Measurements from ENCODE around the gene PDIA5. TPM values are rescaled to one million over a fixed set of nuclear protein-coding genes. Genes with fewer than 3 reads are reported as not detected.

The PDIA5 gene
- total RNA-seq, 8 experiments from 2014 or later, result 6.3 to 51.8 (median 11.5) TPM

- Histone ChIP-seq H3K27ac (peak overlapping the region; percentile 14 to 23), H3K4me1 (replicated peaks in 1 of 2) (peaks cover 40 to 49% of the 10 kb centered on the region in 2 donors), H3K4me3 (no peak overlapping the region)
- WGBS, 10 experiments, result 70 to 90% (median 86%) methylated on average over 2 to 7 of the region's 12 CpGs; no CpG with 5 or more reads in 7 of the 10 experiments
- in situ Hi-C loops (cut with MboI; ENCODE audit: low pct_unique_long_range_greater_than_20kb in 2 of 9, low sequenced_read_pairs in 9 of 9, unreplicated experiment in 9 of 9), result no loop called here
- ATAC-seq (replicated peaks in 6 of 8), result peak in 3 of 8 experiments; percentile 2 to 8 (median 7)
Measured at GRCh38 chr3:123089611-123090331, 22.9 kb downstream of the PDIA5 start.

- Histone ChIP-seq H3K4me1 (replicated peaks in 1 of 2) (peaks cover 28 to 37% of the 10 kb centered on the region in 2 donors), H3K27ac (peak overlapping the region; percentile 27 to 34), H3K4me3 (no peak overlapping the region)
- in situ Hi-C loops (cut with MboI; ENCODE audit: low pct_unique_long_range_greater_than_20kb in 2 of 9, low sequenced_read_pairs in 9 of 9, unreplicated experiment in 9 of 9), result no loop called here
- ATAC-seq (replicated peaks in 6 of 8), result peak in 5 of 8 experiments; percentile 78 to 93 (median 87)
- 15 to 100% (median 72%) methylated on average over 1 to 9 of the region's 12 CpGs; no CpG with 5 or more reads in 1 of the 10 experiments for WGBS, 10 experiments
Measured at GRCh38 chr3:123090728-123091531, 24.1 kb downstream of the PDIA5 start.

- in situ Hi-C loops (cut with MboI; ENCODE audit: low pct_unique_long_range_greater_than_20kb in 2 of 9, low sequenced_read_pairs in 9 of 9, unreplicated experiment in 9 of 9), result no loop called here
- WGBS, 10 experiments, result 80 to 100% (median 96%) methylated on average over 1 to 2 of the region's 3 CpGs; no CpG with 5 or more reads in 6 of the 10 experiments
- peaks cover 23 to 29% of the 10 kb centered on the region in 2 donors for H3K4me1 ChIP-seq (replicated peaks in 1 of 2)
- no peak overlapping the region for H3K27ac ChIP-seq
- no peak overlapping the region for H3K4me3 ChIP-seq
- ATAC-seq (replicated peaks in 6 of 8), result no peak
Measured at GRCh38 chr3:123092243-123092642, 25.4 kb downstream of the PDIA5 start.

GRCh38 chr3:123093696-123094095, 26.9 kb downstream of the PDIA5 start:
- in situ Hi-C loops (cut with MboI; ENCODE audit: low pct_unique_long_range_greater_than_20kb in 2 of 9, low sequenced_read_pairs in 9 of 9, unreplicated experiment in 9 of 9), result no loop called here
- 60 to 100% (median 99%) methylated on average over 2 to 6 of the region's 8 CpGs; no CpG with 5 or more reads in 4 of the 10 experiments for WGBS, 10 experiments
- Histone ChIP-seq H3K4me3 (no peak overlapping the region), H3K27ac (no peak overlapping the region), H3K4me1 (replicated peaks in 1 of 2) (peaks cover 25 to 28% of the 10 kb centered on the region in 2 donors)
- no peak for ATAC-seq (replicated peaks in 6 of 8)

GRCh38 chr3:123094516-123095313, 27.9 kb downstream of the PDIA5 start:
- Histone ChIP-seq H3K4me3 (no peak overlapping the region), H3K27ac (no peak overlapping the region), H3K4me1 (replicated peaks in 1 of 2) (peaks cover 21 to 27% of the 10 kb centered on the region in 2 donors)
- no peak for ATAC-seq (replicated peaks in 6 of 8)
- 80 to 100% (median 93%) methylated on average over 1 to 11 of the region's 15 CpGs; no CpG with 5 or more reads in 2 of the 10 experiments for WGBS, 10 experiments
- in situ Hi-C loops (cut with MboI; ENCODE audit: low pct_unique_long_range_greater_than_20kb in 2 of 9, low sequenced_read_pairs in 9 of 9, unreplicated experiment in 9 of 9), result no loop called here

GRCh38 chr3:123096126-123096525, 29.3 kb downstream of the PDIA5 start:
- H3K4me3 ChIP-seq, result no peak overlapping the region
- H3K4me1 ChIP-seq (replicated peaks in 1 of 2), result peaks cover 7 to 15% of the 10 kb centered on the region in 2 donors
- no peak overlapping the region for H3K27ac ChIP-seq
- no peak for ATAC-seq (replicated peaks in 6 of 8)
- 88 to 100% (median 95%) methylated on average over 1 to 8 of the region's 9 CpGs; no CpG with 5 or more reads in 1 of the 10 experiments for WGBS, 10 experiments
- in situ Hi-C loops (cut with MboI; ENCODE audit: low pct_unique_long_range_greater_than_20kb in 2 of 9, low sequenced_read_pairs in 9 of 9, unreplicated experiment in 9 of 9), result no loop called here

- in situ Hi-C loops (cut with MboI; ENCODE audit: low pct_unique_long_range_greater_than_20kb in 2 of 9, low sequenced_read_pairs in 9 of 9, unreplicated experiment in 9 of 9), result no loop called here
- WGBS, 10 experiments, result 31 to 93% (median 90%) methylated on average over 3 to 11 of the region's 11 CpGs; no CpG with 5 or more reads in 4 of the 10 experiments
- peaks cover under 1 to 9% of the 10 kb centered on the region in 2 donors for H3K4me1 ChIP-seq (replicated peaks in 1 of 2)
- no peak overlapping the region for H3K4me3 ChIP-seq
- ATAC-seq (replicated peaks in 6 of 8), result peak in 4 of 8 experiments; percentile 72 to 86 (median 78)
- no peak overlapping the region for H3K27ac ChIP-seq
Measured at GRCh38 chr3:123096731-123097130, 29.9 kb downstream of the PDIA5 start.

GRCh38 chr3:123098426-123099330, 31.9 kb downstream of the PDIA5 start:
- Histone ChIP-seq H3K27ac (no peak overlapping the region), H3K4me1 (replicated peaks in 1 of 2) (peaks cover 0 to 5% of the 10 kb centered on the region in 2 donors), H3K4me3 (no peak overlapping the region)
- WGBS, 10 experiments, result 63 to 100% (median 89%) methylated on average over 1 to 3 of the region's 6 CpGs; no CpG with 5 or more reads in 2 of the 10 experiments
- peak in 2 of 8 experiments; percentile 31 to 72 for ATAC-seq (replicated peaks in 6 of 8)
- in situ Hi-C loops (cut with MboI; ENCODE audit: low pct_unique_long_range_greater_than_20kb in 2 of 9, low sequenced_read_pairs in 9 of 9, unreplicated experiment in 9 of 9), result no loop called here

GRCh38 chr3:123099331-123100192, 32.7 kb downstream of the PDIA5 start:
- no peak overlapping the region for H3K4me3 ChIP-seq
- no peak overlapping the region for H3K27ac ChIP-seq
- in situ Hi-C loops (cut with MboI; ENCODE audit: low pct_unique_long_range_greater_than_20kb in 2 of 9, low sequenced_read_pairs in 9 of 9, unreplicated experiment in 9 of 9), result no loop called here
- H3K4me1 ChIP-seq (replicated peaks in 1 of 2), result peaks cover 0 to 5% of the 10 kb centered on the region in 2 donors
- 73 to 100% (median 96%) methylated on average over 1 to 5 of the region's 12 CpGs; no CpG with 5 or more reads in 4 of the 10 experiments for WGBS, 10 experiments
- ATAC-seq (replicated peaks in 6 of 8), result no peak

GRCh38 chr3:123100193-123100776, 33.5 kb downstream of the PDIA5 start:
- no peak for ATAC-seq (replicated peaks in 6 of 8)
- Histone ChIP-seq H3K4me1 (replicated peaks in 1 of 2) (peaks cover 0 to 5% of the 10 kb centered on the region in 2 donors), H3K4me3 (no peak overlapping the region), H3K27ac (no peak overlapping the region)
- in situ Hi-C loops (cut with MboI; ENCODE audit: low pct_unique_long_range_greater_than_20kb in 2 of 9, low sequenced_read_pairs in 9 of 9, unreplicated experiment in 9 of 9), result no loop called here
- WGBS, 10 experiments, result 67 to 100% (median 88%) methylated on average over 1 to 4 of the region's 8 CpGs; no CpG with 5 or more reads in 6 of the 10 experiments

GRCh38 chr3:123102249-123102648, 35.4 kb downstream of the PDIA5 start:
- H3K4me3 ChIP-seq, result no peak overlapping the region
- ATAC-seq (replicated peaks in 6 of 8), result no peak
- in situ Hi-C loops (cut with MboI; ENCODE audit: low pct_unique_long_range_greater_than_20kb in 2 of 9, low sequenced_read_pairs in 9 of 9, unreplicated experiment in 9 of 9), result no loop called here
- H3K4me1 ChIP-seq (replicated peaks in 1 of 2), result peaks cover 4 to 5% of the 10 kb centered on the region in 2 donors
- 89 to 100% (median 100%) methylated on average over 1 to 2 of the region's 2 CpGs for WGBS, 10 experiments
- no peak overlapping the region for H3K27ac ChIP-seq

All from motor neuron (in vitro differentiated cells).